Measurements from ENCODE around the gene AFF3.

AFF3 gene

DNA sequence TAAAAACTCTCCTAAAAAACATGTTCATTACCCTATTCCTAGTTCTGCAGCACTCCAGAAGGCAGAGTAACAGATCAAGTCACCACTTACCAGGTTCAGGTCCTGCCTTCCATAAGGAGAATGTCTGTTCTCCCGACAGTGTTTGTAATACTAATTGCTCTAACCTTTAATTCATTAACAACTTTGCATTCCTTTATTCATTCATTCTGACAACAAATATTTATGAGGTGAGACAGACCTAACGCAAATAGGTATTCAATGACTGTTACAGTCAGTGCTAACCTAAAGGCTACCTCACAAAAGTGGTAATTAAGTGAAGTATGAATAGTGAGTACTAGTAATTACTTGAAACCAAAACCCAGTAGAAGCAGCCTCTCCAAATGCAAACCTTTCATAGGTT is 224.0 kb downstream of the AFF3 start:
- DNase-seq = no peak

DNA sequence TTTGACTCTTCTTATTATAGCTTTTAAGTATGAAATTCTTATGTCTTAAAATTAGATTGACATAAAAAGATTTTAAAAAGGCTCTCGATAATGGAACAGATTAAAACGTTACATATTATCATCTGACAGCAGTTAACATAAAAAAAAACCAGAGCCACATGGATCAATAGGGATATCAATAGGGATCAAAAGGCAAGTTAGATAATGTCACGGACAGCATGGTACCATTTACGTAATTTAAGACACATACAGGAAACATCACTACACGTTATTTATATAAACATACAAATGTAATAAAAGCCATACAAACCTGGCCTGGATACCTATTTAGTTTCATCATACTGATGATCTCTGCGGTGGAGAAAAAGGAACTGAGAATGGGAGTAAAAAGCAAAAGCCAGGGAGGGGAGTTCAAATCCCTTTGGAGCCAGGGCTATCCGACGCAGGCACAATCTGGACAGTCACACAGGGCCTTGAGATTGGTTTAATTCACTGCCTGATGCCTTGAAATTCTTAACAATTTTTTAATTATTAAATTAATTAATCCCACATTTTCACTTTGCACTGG is 227.2 kb downstream of the AFF3 start:
- DNase-seq = no peak

- no peak for DNase-seq
Measured at GRCh38 chr2:99911736-99912135, 230.7 kb downstream of the AFF3 start.

GRCh38 chr2:99910902-99911301 is 231.5 kb downstream of the AFF3 start:
- no peak for DNase-seq

GRCh38 chr2:99905636-99906035 is 236.8 kb downstream of the AFF3 start:
- no peak for DNase-seq

- no peak for DNase-seq
Measured at GRCh38 chr2:99905025-99905424, 237.4 kb downstream of the AFF3 start.

DNA sequence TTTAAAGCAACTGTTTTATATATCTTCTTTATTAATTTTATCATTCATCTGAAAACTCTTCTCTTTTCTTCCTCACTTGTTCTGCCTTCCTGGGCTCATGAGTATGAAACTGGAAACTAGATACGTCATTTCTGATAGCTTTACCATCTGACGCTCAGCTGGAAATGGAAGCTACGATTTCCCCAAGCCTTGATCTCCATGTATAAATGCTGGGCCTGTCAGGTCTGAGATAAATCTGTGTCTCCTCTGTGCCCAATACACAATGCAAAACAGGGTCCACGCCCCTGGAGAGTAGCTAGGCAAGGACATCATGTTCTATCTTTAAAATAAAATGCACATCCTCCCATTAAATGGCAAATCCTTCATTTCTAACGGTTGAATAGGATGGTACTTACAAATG is 238.4 kb downstream of the AFF3 start:
- peak; percentile 36 for DNase-seq

GRCh38 chr2:99900556-99900955 is 241.8 kb downstream of the AFF3 start:
- DNase-seq = no peak

DNA sequence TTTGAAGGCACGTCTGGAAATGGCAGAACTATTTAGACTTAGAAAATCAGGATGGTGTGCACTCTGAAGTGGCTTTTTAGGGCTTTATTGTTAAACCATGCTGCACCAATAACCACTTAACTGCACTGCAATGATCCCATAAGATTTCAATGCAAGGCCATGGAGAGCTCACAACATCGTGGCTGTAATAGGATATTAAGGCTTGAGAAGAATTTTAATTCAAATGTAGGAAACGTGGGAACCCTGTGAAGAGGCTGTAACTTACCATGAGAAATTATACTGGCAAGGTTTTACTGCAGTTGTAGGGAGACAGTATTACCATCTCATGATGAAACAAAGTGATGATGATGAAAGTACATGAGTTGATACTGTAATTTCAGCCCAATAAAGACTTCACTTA is 242.5 kb downstream of the AFF3 start:
- DNase-seq = no peak

GRCh38 chr2:99899058-99899855 is 243.1 kb downstream of the AFF3 start:
- no peak for DNase-seq

DNA sequence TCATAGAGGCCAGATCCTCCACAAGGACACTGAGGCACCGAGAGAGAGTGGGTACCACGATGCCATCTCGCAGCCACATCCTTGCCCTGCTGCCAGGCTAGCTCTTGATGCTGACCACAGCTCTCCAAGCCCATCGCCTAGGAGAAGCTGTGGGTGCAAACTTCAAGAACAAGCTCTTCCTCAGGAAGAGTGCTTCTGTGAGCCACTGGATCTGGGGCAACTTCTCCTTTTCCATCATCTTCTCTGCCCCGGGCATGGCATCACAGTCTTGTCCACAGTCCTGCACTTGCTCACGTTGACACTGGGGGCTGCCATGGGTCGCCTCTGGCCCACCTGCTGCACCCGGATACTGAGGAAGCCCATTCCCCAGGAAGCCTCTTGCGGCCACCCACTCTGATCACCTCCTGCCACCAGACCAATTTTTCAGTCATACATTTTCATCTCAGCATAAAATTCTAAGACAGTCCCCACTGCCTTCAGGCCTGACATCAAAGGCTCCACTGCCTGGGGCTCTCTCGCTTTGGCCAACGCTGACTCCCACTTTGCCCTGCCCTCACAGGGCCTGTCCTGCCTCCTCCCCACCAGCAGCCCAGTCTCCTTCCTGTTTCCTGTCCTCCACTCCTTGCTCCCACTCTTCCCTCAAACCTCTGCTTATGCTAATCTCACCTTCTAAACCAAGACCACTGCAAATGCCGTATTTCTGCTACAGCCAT is 243.9 kb downstream of the AFF3 start:
- no peak for DNase-seq

DNA sequence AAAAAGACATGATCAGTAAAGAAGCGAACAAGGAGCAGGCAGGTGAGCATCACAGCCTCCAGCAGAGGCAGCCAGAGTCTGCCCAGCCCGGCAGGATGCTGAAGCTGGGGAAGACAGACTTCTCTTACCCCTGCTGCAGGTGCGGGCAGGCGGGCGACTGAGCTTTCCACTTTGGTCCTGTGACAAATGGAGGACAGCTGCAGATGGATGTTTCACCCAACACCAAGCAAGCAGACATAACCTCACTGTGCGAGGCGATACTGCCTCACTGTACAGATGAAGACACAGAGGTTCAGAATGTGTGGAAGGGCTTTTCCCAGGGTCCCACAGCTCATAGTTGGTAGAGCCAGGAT is 251.0 kb downstream of the AFF3 start:
- no peak for DNase-seq

GRCh38 chr2:99890568-99891427 is 251.6 kb downstream of the AFF3 start:
- no peak for DNase-seq

DNA sequence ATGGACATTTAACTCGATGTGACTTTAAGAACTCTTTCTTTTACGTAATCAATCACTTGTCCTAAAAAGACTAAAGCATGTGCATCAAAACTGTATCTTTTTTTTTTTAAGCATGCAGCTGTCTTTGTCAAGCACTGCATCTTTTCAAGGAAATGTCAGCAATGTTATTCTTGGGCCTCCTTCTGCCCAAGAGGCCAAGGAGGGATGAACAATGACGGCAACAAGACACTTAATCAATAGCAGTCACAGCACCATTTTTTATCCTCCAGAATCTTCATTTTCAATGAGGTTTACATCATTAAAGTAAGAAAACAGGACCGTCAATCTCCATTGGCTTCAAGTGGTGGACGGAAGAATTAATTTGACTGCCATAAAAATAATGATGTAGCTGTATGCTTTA is 253.8 kb downstream of the AFF3 start:
- DNase-seq = no peak

- no peak for DNase-seq
Measured at GRCh38 chr2:99886418-99886817, 256.0 kb downstream of the AFF3 start.

DNA sequence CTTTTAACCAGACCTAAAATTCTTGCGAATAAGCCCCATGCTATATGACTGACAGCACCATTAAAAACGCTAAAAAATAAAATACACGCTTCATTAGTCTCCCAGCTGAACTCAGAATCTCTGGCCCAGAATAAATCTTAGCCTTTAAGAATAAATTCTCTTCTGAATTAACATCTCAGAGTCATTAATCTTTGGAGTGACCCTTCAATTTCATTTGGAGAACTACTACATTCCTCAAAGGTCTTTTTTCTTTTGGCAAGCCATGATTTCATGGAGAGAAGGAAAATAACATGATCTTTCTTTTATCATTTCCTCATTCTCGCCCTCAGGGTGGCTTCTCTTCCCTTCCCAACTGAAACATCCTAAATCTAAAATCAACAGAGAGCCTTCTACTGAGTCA is 259.0 kb downstream of the AFF3 start:
- no peak for DNase-seq

DNA sequence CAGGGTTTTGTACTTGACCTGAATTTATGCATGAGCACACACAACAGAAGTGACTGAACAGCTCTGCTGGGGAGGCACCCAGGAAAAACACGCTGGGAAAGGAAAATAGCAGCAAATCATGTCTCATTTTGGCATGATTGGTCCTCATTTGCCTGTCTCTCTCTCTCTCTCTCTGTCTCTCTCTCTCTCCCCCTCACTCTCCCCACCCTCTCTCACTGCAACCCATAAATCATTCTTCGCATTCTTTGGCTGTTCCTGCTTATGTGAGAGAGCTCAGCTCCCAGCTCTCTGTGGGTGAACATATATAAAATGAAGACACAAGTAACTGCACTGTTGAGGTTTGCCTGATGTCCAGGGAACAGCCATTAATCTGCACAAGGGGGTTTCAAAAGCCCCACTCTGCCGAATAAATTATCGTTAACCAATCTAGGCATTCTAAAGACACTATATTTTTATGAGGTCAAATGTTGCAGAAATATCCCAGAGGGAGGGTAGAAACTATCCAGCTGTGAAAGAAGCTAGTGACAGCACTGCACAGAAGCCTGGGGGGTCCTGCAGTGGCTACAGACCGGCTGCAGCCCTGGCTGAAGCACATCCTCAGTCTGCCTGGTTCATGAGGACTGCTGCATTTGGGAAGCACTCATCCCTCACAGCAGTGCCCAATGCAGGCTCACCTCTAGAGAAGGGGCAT is 260.3 kb downstream of the AFF3 start:
- DNase-seq = peak; percentile 49

DNA sequence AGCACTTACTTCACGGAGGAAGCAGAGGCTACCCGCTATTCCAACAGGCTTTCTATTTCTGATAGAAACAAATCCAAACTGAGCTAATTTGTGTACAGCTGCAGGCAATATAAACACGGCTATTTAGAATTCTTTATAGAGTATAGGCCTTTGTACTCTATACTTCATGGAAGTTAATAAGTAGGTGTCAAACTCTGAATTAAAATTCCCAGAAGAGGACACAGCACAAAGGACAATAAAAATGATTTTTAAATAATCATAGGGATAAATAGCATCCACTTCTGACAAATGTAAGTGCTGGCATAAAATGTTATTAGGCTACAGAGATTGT is 261.5 kb downstream of the AFF3 start:
- no peak for DNase-seq

DNA sequence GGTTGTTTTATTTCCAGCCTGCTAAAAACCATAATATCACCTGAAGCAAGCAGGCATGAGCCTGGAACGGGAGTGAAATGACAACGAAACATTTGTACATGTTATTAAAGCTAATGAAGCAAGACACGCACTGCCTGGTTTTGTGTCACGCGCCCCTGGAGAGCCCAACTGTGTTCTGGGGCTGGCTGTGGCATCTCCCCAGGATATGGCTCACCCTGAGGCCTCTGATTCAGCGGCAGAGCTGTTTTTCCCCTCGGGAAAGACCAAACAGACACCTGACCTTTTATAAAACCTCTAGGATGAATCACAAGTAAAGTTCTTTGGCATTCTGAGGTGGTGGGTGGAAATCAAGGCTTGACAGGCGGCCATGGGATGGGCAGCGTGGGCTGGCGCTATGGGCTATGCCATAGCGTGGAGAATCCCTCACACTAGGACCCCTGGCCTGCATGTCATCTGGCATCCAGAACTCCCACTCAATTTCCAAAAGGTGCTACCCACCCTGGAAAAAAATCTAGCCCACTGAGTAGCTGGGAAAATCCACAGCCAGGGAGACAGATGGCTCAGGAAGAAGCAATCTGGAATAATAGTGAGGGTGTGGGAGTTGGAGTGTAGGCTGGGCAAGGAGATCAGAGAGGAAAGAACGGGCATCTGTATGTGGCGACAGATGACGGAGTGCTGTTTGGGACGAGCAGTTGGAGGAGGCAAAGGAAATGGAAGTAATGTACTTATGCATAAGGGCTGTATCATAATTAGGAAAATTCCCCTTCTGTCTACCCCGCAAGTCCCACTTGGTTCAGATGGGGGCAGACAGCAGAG is 262.0 kb downstream of the AFF3 start:
- DNase-seq = peak; percentile 98

- no peak for DNase-seq
Measured at GRCh38 chr2:99879481-99879880, 262.9 kb downstream of the AFF3 start.

DNA sequence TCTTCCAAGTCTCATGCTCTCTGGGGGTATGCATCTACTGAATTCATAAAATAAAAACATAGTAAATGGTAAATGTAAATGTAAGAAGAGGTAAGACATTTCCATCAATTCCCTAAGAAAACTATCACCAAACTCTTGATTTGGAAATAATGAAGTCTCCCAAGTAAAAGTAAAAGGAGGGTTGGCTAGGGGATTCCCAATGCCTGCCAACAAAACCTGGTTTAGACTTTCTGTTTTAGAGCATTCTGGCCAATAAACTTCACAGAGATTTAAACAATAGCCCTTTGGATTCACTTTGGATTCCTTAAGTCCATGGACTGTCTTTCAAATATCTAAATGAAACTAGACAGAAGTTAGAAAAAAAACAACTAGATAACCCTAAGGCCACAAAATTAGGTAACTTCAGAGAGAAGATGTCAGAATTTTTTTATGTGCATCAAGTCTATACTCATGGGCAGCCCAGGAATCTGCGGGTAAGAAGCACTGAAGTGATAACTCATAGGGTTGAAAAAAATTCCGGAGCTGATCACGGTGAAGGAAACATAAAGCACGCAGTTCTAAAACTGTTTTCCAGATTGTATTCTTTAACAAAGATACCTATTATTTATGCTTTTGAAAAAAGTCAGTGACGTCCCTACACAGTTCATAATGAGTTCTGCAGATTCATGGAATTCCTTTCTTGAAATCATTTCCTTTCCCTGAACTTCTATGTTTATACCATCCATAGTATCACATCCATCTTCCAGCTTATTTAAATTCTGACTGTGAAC is 263.6 kb downstream of the AFF3 start:
- DNase-seq = no peak

Measured in NCI-H2171 treated with DMSO at 0.1 percent for 48 hours (cell line).